Activated CD8-positive, alpha-beta T cell treated with anti-CD3 and anti-CD28 coated beads for 36 hours (primary cell): ENCODE results near the gene FNTB. TPM values are rescaled to one million over a fixed set of nuclear protein-coding genes. Genes with fewer than 3 reads are reported as not detected.

Source experiments
- ATAC-seq: fragments of 200-7000 bp; cut with Tn5 transposase; one replicate; pipeline ENCODE4 v1.10.0; 2021; ENCODE audit warnings: mild to moderate bottlenecking, moderate library complexity
- CTCF ChIA-PET: fragments of 350-600 bp; sonication (Branson Sonifier 250); formaldehyde crosslinking; loops from one replicate; lab custom pipeline; 2021; ENCODE audit warnings: antibody characterized with exemption; lab: Charles Lee
- POLR2A ChIA-PET: fragments of 350-600 bp; sonication (Branson Sonifier 250); formaldehyde crosslinking; loops from one replicate; lab custom pipeline; 2021; ENCODE audit warnings: antibody characterized with exemption; lab: Charles Lee
- DNase-seq: peaks from one replicate; pipeline ENCODE4 v3.0.0-alpha.2; 2020
- H3K27ac Mint-ChIP-seq: one replicate; pipeline ENCODE4 v1.8.0; 2021; ENCODE audit warnings: mild to moderate bottlenecking, mixed read lengths
- H3K27me3 Mint-ChIP-seq: one replicate; pipeline ENCODE4 v1.8.0; 2021; ENCODE audit warnings: mixed read lengths
- H3K36me3 Mint-ChIP-seq: one replicate; pipeline ENCODE4 v1.8.0; 2021; ENCODE audit warnings: low read depth, mixed read lengths
- H3K4me1 Mint-ChIP-seq: one replicate; pipeline ENCODE4 v1.8.0; 2021; ENCODE audit warnings: low read depth, mixed read lengths
- H3K4me3 Mint-ChIP-seq: one replicate; pipeline ENCODE4 v1.8.0; 2021; ENCODE audit warnings: mild to moderate bottlenecking, moderate library complexity, mixed read lengths
- H3K9me3 Mint-ChIP-seq: one replicate; pipeline ENCODE4 v1.8.0; 2021; ENCODE audit warnings: mixed read lengths
- CTCF ChIP-seq: fragments of 200-600 bp; IDR thresholded peaks from one replicate; pipeline ENCODE4 v1.8.0; 2022; ENCODE audit warnings: antibody characterized with exemption, mild to moderate bottlenecking
- intact Hi-C: fragments of 100-400 bp; cut with micrococcal nuclease; formaldehyde crosslinking; loops from one replicate; pipeline ENCODE4 v1.10.0; 2022
- total RNA-seq, 2 experiments: library from RNA; stranded (reverse); gene quantifications; one replicate each; pipeline ENCODE4 v1.2.3, GENCODE V29; 2021

The FNTB gene
- total RNA-seq, 2 experiments from 2014 or later: 18.8 to 23.5 TPM

- ATAC-seq: no peak
- Mint-ChIP-seq H3K4me3 (no peak overlapping the region), H3K9me3 (no peaks in the 10 kb centered on the region), H3K36me3 (peaks cover 35% of the 10 kb centered on the region), H3K27me3 (no peaks in the 10 kb centered on the region), H3K27ac (no peak overlapping the region), H3K4me1 (peaks cover 15% of the 10 kb centered on the region)
- DNase-seq: no peak
- ChIA-PET CTCF (no interaction called here), POLR2A (interaction anchor here (0.8 kb wide), 1 partner anchor 457 kb away, joined by 3 read pairs; no protein-coding TSS in a partner anchor)
- TF ChIP-seq CTCF: no peak
- intact Hi-C loops: no loop called here
These were observed 56.2 kb downstream of the FNTB start for GRCh38 chr14:65042731-65043372.

- ATAC-seq (no peak), DNase-seq (no peak)
- POLR2A ChIA-PET: no interaction called here
- CTCF ChIA-PET: no interaction called here
- H3K9me3 Mint-ChIP-seq: no peaks in the 10 kb centered on the region
- H3K4me3 Mint-ChIP-seq: no peak overlapping the region
- no peak for TF ChIP-seq CTCF
- peaks cover 33% of the 10 kb centered on the region for H3K36me3 Mint-ChIP-seq
- H3K4me1 Mint-ChIP-seq: peaks cover 15% of the 10 kb centered on the region
- intact Hi-C loops: no loop called here
- no peak overlapping the region for H3K27ac Mint-ChIP-seq
- no peaks in the 10 kb centered on the region for H3K27me3 Mint-ChIP-seq
These were observed 57.3 kb downstream of the FNTB start for GRCh38 chr14:65043893-65044595.

GRCh38 chr14:65044596-65044959, 57.9 kb downstream of the FNTB start:
- H3K27me3 Mint-ChIP-seq: no peaks in the 10 kb centered on the region
- ChIA-PET POLR2A (no interaction called here), CTCF (no interaction called here)
- no peak overlapping the region for H3K4me3 Mint-ChIP-seq
- no peaks in the 10 kb centered on the region for H3K9me3 Mint-ChIP-seq
- intact Hi-C loops: no loop called here
- no peak for TF ChIP-seq CTCF
- H3K4me1 Mint-ChIP-seq: peaks cover 15% of the 10 kb centered on the region
- DNase-seq (peak; percentile 16), ATAC-seq (no peak)
- no peak overlapping the region for H3K27ac Mint-ChIP-seq
- peaks cover 33% of the 10 kb centered on the region for H3K36me3 Mint-ChIP-seq

- no peak for ATAC-seq
- TF ChIP-seq CTCF: no peak
- H3K36me3 Mint-ChIP-seq: peaks cover 33% of the 10 kb centered on the region
- ChIA-PET POLR2A (no interaction called here), CTCF (no interaction called here)
- H3K4me3 Mint-ChIP-seq: no peak overlapping the region
- no peak overlapping the region for H3K27ac Mint-ChIP-seq
- no peaks in the 10 kb centered on the region for H3K9me3 Mint-ChIP-seq
- intact Hi-C loops: no loop called here
- DNase-seq: no peak
- H3K27me3 Mint-ChIP-seq: no peaks in the 10 kb centered on the region
- H3K4me1 Mint-ChIP-seq: peaks cover 15% of the 10 kb centered on the region
These were observed 58.3 kb downstream of the FNTB start for GRCh38 chr14:65045006-65045405.

- Mint-ChIP-seq H3K36me3 (peaks cover 32% of the 10 kb centered on the region), H3K9me3 (no peaks in the 10 kb centered on the region), H3K4me1 (peaks cover 15% of the 10 kb centered on the region), H3K4me3 (no peak overlapping the region), H3K27me3 (no peaks in the 10 kb centered on the region), H3K27ac (no peak overlapping the region)
- intact Hi-C loops: no loop called here
- DNase-seq (no peak), ATAC-seq (no peak)
- TF ChIP-seq CTCF: no peak
- ChIA-PET CTCF (interaction anchor here (1.0 to 1.8 kb wide), 2 partner anchors 59 to 61 kb away, joined by 3 to 4 read pairs; partner anchors contain the start of gene FNTB), POLR2A (no interaction called here)
These were observed 59.0 kb downstream of the FNTB start for GRCh38 chr14:65045709-65046108.
